Measurements from ENCODE around the gene UMAD1.
A peak's percentile ranks its signal among the peaks of the same experiment; 100 is the strongest.

UMAD1 gene

DNA sequence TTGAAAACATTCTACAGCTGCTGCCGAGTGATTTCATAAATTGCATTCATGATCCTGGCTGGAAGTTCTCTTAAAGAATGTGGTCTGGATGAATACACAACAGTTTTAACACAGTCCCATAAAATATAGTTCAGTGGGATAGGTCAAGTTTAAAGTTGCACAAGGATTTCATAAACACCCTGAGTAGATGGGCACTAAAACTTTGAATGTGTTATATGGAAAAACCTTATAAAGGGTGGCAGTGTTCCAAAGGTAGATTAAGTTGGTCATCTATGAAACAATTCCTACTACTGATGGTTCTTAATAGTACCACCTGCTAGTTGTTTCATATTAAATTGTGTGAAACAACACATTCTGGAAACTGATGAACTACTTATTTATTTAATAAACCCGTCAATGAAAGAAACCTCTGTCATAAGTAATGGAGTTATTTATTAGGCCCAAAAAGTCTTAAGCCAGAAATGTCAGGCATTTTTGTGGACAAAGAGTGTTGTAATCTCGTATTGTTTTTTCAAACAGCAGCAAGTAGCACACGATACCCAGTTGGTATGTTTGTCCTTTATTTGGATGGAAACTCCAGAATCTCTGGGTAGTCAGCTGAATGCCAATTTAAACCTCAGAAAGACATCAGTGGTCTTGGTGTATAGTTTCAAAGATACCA lies 92.2 kb downstream of the UMAD1 start:
- no peaks in the 10 kb centered on the region for H3K36me3 ChIP-seq (ENCODE audit: insufficient read depth, low read length)
- no peaks in the 10 kb centered on the region for H3K27me3 ChIP-seq (ENCODE audit: control insufficient read depth, insufficient read depth, low read length)
- peak overlapping the region; percentile 35 for H3K4me2 ChIP-seq (ENCODE audit: low read length)
- H3K4me3 ChIP-seq (ENCODE audit: low read length) = no peak overlapping the region
- H3K9ac ChIP-seq (ENCODE audit: low read depth, low read length) = peak overlapping the region; percentile 37
- H3K4me1 ChIP-seq (ENCODE audit: control insufficient read depth, insufficient read depth, low read length) = peaks cover 30% of the 10 kb centered on the region
- H3K9me3 ChIP-seq (replicated peaks; ENCODE audit: low read length) = no peaks in the 10 kb centered on the region

GRCh38 chr7:7736671-7737070 lies 96.1 kb downstream of the UMAD1 start:
- Histone ChIP-seq H3K27me3 (ENCODE audit: control insufficient read depth, insufficient read depth, low read length) (no peaks in the 10 kb centered on the region), H3K4me3 (ENCODE audit: low read length) (no peak overlapping the region), H3K4me1 (ENCODE audit: control insufficient read depth, insufficient read depth, low read length) (peaks cover 24% of the 10 kb centered on the region), H3K9me3 (replicated peaks; ENCODE audit: low read length) (no peaks in the 10 kb centered on the region), H3K4me2 (ENCODE audit: low read length) (no peak overlapping the region), H3K36me3 (ENCODE audit: insufficient read depth, low read length) (no peaks in the 10 kb centered on the region), H3K9ac (ENCODE audit: low read depth, low read length) (no peak overlapping the region)

GRCh38 chr7:7737674-7738073 lies 97.1 kb downstream of the UMAD1 start:
- H3K27me3 ChIP-seq (ENCODE audit: control insufficient read depth, insufficient read depth, low read length) = no peaks in the 10 kb centered on the region
- H3K4me1 ChIP-seq (ENCODE audit: control insufficient read depth, insufficient read depth, low read length) = peaks cover 14% of the 10 kb centered on the region
- H3K9ac ChIP-seq (ENCODE audit: low read depth, low read length) = no peak overlapping the region
- no peaks in the 10 kb centered on the region for H3K36me3 ChIP-seq (ENCODE audit: insufficient read depth, low read length)
- no peak overlapping the region for H3K4me3 ChIP-seq (ENCODE audit: low read length)
- H3K4me2 ChIP-seq (ENCODE audit: low read length) = no peak overlapping the region
- no peaks in the 10 kb centered on the region for H3K9me3 ChIP-seq (replicated peaks; ENCODE audit: low read length)

DNA sequence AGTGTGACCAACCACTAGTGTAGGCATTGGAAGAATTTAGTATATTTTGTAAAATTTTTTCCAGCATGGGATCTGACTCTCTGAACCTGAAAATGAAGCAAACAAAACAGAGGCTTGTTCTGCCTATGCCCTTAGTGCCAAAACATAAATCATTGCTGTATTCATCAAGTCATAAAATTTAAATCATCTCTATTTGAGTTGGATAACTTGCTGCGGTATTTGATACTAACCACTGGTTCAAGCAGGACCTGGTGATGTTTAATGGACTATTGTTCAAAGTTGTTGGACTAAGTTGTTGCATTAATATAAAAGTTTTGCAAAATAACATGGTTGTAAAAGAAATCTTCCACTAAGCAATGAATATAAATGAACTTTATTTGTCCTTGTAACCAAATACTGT lies 97.6 kb downstream of the UMAD1 start:
- Histone ChIP-seq H3K4me2 (ENCODE audit: low read length) (no peak overlapping the region), H3K36me3 (ENCODE audit: insufficient read depth, low read length) (no peaks in the 10 kb centered on the region), H3K9me3 (replicated peaks; ENCODE audit: low read length) (no peaks in the 10 kb centered on the region), H3K4me1 (ENCODE audit: control insufficient read depth, insufficient read depth, low read length) (peaks cover 9% of the 10 kb centered on the region), H3K27me3 (ENCODE audit: control insufficient read depth, insufficient read depth, low read length) (no peaks in the 10 kb centered on the region), H3K4me3 (ENCODE audit: low read length) (no peak overlapping the region), H3K9ac (ENCODE audit: low read depth, low read length) (no peak overlapping the region)

- Histone ChIP-seq H3K4me1 (ENCODE audit: control insufficient read depth, insufficient read depth, low read length) (peaks cover 5% of the 10 kb centered on the region), H3K27me3 (ENCODE audit: control insufficient read depth, insufficient read depth, low read length) (no peaks in the 10 kb centered on the region), H3K9me3 (replicated peaks; ENCODE audit: low read length) (no peaks in the 10 kb centered on the region), H3K4me3 (ENCODE audit: low read length) (no peak overlapping the region), H3K9ac (ENCODE audit: low read depth, low read length) (no peak overlapping the region), H3K4me2 (ENCODE audit: low read length) (no peak overlapping the region), H3K36me3 (ENCODE audit: insufficient read depth, low read length) (no peaks in the 10 kb centered on the region)
These were observed 98.1 kb downstream of the UMAD1 start for GRCh38 chr7:7738622-7739021.

GRCh38 chr7:7739204-7740036 lies 98.9 kb downstream of the UMAD1 start:
- H3K27me3 ChIP-seq (ENCODE audit: control insufficient read depth, insufficient read depth, low read length) = no peaks in the 10 kb centered on the region
- no peaks in the 10 kb centered on the region for H3K36me3 ChIP-seq (ENCODE audit: insufficient read depth, low read length)
- H3K4me3 ChIP-seq (ENCODE audit: low read length) = no peak overlapping the region
- no peaks in the 10 kb centered on the region for H3K9me3 ChIP-seq (replicated peaks; ENCODE audit: low read length)
- no peak overlapping the region for H3K4me2 ChIP-seq (ENCODE audit: low read length)
- H3K4me1 ChIP-seq (ENCODE audit: control insufficient read depth, insufficient read depth, low read length) = no peaks in the 10 kb centered on the region
- no peak overlapping the region for H3K9ac ChIP-seq (ENCODE audit: low read depth, low read length)

DNA sequence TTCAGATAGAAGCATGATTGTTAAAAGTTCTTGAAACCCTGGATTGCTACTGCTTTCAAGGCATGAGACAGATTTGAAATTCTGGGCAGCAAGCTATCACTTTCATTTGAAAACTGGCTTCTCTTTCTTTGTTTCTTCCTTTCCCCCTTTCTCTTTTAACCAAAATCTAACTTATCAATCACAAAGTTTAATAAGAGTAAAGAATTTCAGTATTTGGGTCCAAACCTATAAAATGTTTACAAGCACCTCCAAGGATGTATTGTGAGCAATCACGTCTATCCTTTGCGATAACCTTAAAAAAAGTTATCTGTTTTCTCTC lies 99.4 kb downstream of the UMAD1 start:
- H3K4me1 ChIP-seq (ENCODE audit: control insufficient read depth, insufficient read depth, low read length) = no peaks in the 10 kb centered on the region
- H3K27me3 ChIP-seq (ENCODE audit: control insufficient read depth, insufficient read depth, low read length) = no peaks in the 10 kb centered on the region
- no peaks in the 10 kb centered on the region for H3K9me3 ChIP-seq (replicated peaks; ENCODE audit: low read length)
- no peak overlapping the region for H3K9ac ChIP-seq (ENCODE audit: low read depth, low read length)
- H3K36me3 ChIP-seq (ENCODE audit: insufficient read depth, low read length) = no peaks in the 10 kb centered on the region
- H3K4me2 ChIP-seq (ENCODE audit: low read length) = no peak overlapping the region
- no peak overlapping the region for H3K4me3 ChIP-seq (ENCODE audit: low read length)

- Histone ChIP-seq H3K4me2 (ENCODE audit: low read length) (no peak overlapping the region), H3K9me3 (replicated peaks; ENCODE audit: low read length) (no peaks in the 10 kb centered on the region), H3K4me1 (ENCODE audit: control insufficient read depth, insufficient read depth, low read length) (no peaks in the 10 kb centered on the region), H3K36me3 (ENCODE audit: insufficient read depth, low read length) (no peaks in the 10 kb centered on the region), H3K9ac (ENCODE audit: low read depth, low read length) (no peak overlapping the region), H3K4me3 (ENCODE audit: low read length) (no peak overlapping the region), H3K27me3 (ENCODE audit: control insufficient read depth, insufficient read depth, low read length) (no peaks in the 10 kb centered on the region)
These were observed 101.7 kb downstream of the UMAD1 start for GRCh38 chr7:7742223-7742622.

DNA sequence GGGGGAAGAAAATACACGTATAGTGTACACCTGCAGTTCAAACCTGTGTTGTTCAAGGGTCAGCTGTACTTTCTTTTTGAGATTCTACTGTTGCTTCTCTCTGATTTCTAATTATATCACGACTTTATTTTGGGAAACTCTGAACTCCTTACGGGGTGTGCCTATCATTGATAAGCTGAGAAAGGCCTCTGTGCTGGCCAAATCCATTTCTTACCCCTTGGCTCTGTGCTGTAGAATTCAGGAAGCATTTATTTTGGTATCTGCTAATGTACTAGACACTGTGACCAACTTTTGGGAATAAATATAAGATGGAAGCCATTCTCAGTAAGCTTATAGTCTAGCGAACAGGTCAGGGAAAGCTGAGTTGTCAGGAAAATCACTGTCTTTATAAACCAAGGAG lies 104.7 kb downstream of the UMAD1 start:
- no peaks in the 10 kb centered on the region for H3K27me3 ChIP-seq (ENCODE audit: control insufficient read depth, insufficient read depth, low read length)
- no peak overlapping the region for H3K9ac ChIP-seq (ENCODE audit: low read depth, low read length)
- H3K4me2 ChIP-seq (ENCODE audit: low read length) = no peak overlapping the region
- no peaks in the 10 kb centered on the region for H3K4me1 ChIP-seq (ENCODE audit: control insufficient read depth, insufficient read depth, low read length)
- H3K36me3 ChIP-seq (ENCODE audit: insufficient read depth, low read length) = no peaks in the 10 kb centered on the region
- no peaks in the 10 kb centered on the region for H3K9me3 ChIP-seq (replicated peaks; ENCODE audit: low read length)
- H3K4me3 ChIP-seq (ENCODE audit: low read length) = no peak overlapping the region

GRCh38 chr7:7745966-7746365 lies 105.4 kb downstream of the UMAD1 start:
- Histone ChIP-seq H3K27me3 (ENCODE audit: control insufficient read depth, insufficient read depth, low read length) (no peaks in the 10 kb centered on the region), H3K4me3 (ENCODE audit: low read length) (no peak overlapping the region), H3K9me3 (replicated peaks; ENCODE audit: low read length) (no peaks in the 10 kb centered on the region), H3K4me2 (ENCODE audit: low read length) (no peak overlapping the region), H3K36me3 (ENCODE audit: insufficient read depth, low read length) (no peaks in the 10 kb centered on the region), H3K9ac (ENCODE audit: low read depth, low read length) (no peak overlapping the region), H3K4me1 (ENCODE audit: control insufficient read depth, insufficient read depth, low read length) (no peaks in the 10 kb centered on the region)

GRCh38 chr7:7746458-7746857 lies 105.9 kb downstream of the UMAD1 start:
- no peak overlapping the region for H3K9ac ChIP-seq (ENCODE audit: low read depth, low read length)
- H3K9me3 ChIP-seq (replicated peaks; ENCODE audit: low read length) = no peaks in the 10 kb centered on the region
- no peak overlapping the region for H3K4me2 ChIP-seq (ENCODE audit: low read length)
- no peaks in the 10 kb centered on the region for H3K4me1 ChIP-seq (ENCODE audit: control insufficient read depth, insufficient read depth, low read length)
- no peak overlapping the region for H3K4me3 ChIP-seq (ENCODE audit: low read length)
- no peaks in the 10 kb centered on the region for H3K36me3 ChIP-seq (ENCODE audit: insufficient read depth, low read length)
- H3K27me3 ChIP-seq (ENCODE audit: control insufficient read depth, insufficient read depth, low read length) = no peaks in the 10 kb centered on the region

All from skeletal muscle satellite cell (primary cell).